Activated effector memory CD4-positive, alpha-beta T cell treated with anti-CD3 and anti-CD28 coated beads, Interleukin-2, amount 50 U/mL, for 16 hours (primary cell): ENCODE measurements around the gene CSF2RB.

Experiments
- DNase-seq: peaks from one replicate; pipeline ENCODE4 v3.0.0-alpha.2; 2020

CSF2RB gene

GRCh38 chr22:36892292-36892691 is 21.1 kb upstream of the CSF2RB start:
- DNase-seq, result no peak

- DNase-seq, result no peak
Observed at GRCh38 chr22:36893262-36893661, 20.2 kb upstream of the CSF2RB start.

- DNase-seq, result no peak
Observed at GRCh38 chr22:36894266-36894665, 19.2 kb upstream of the CSF2RB start.

- no peak for DNase-seq
Observed at GRCh38 chr22:36897611-36898010, 15.8 kb upstream of the CSF2RB start.

- no peak for DNase-seq
Observed at GRCh38 chr22:36898690-36899089, 14.7 kb upstream of the CSF2RB start.

- DNase-seq, result no peak
Observed at GRCh38 chr22:36899498-36899897, 13.9 kb upstream of the CSF2RB start.

GRCh38 chr22:36900225-36900624 is 13.2 kb upstream of the CSF2RB start:
- DNase-seq, result no peak

- no peak for DNase-seq
Observed at GRCh38 chr22:36900880-36901279, 12.5 kb upstream of the CSF2RB start.

- no peak for DNase-seq
Observed at GRCh38 chr22:36901411-36902142, 11.9 kb upstream of the CSF2RB start.

- no peak for DNase-seq
Observed at GRCh38 chr22:36902143-36902926, 11.1 kb upstream of the CSF2RB start.

- DNase-seq, result no peak
Observed at GRCh38 chr22:36904260-36904880, 9.1 kb upstream of the CSF2RB start.

GRCh38 chr22:36907253-36908195 is 5.9 kb upstream of the CSF2RB start:
- DNase-seq, result no peak

GRCh38 chr22:36910461-36910860 is 3.0 kb upstream of the CSF2RB start:
- DNase-seq, result no peak

- DNase-seq, result no peak
Observed at GRCh38 chr22:36911887-36912661, 1.4 kb upstream of the CSF2RB start.

- no peak for DNase-seq
Observed at GRCh38 chr22:36912694-36913426, 568 bp upstream of the CSF2RB start.

GRCh38 chr22:36914390-36914752 is 943 bp downstream of the CSF2RB start:
- no peak for DNase-seq

GRCh38 chr22:36916034-36916433 is 2.6 kb downstream of the CSF2RB start:
- no peak for DNase-seq

- no peak for DNase-seq
Observed at GRCh38 chr22:36918586-36919284, 5.3 kb downstream of the CSF2RB start.

- no peak for DNase-seq
Observed at GRCh38 chr22:36921309-36922104, 8.1 kb downstream of the CSF2RB start.

GRCh38 chr22:36922105-36922608 is 8.7 kb downstream of the CSF2RB start:
- DNase-seq, result no peak
